Measurements from ENCODE around the gene SHISAL2A. TPM values are rescaled to one million over a fixed set of nuclear protein-coding genes. Genes with fewer than 3 reads are reported as not detected.

The SHISAL2A gene
- total RNA-seq, 3 donors from 2014 or later = 0.15 TPM; not detected in 2

GRCh38 chr1:52654063-52654462, 21.1 kb downstream of the SHISAL2A start:
- no peak overlapping the region for H3K4me3 ChIP-seq
- TF ChIP-seq POLR2AphosphoS5 (IDR thresholded peaks at IDR 0.05) (no peak), CTCF (IDR thresholded peaks at IDR 0.05) (no peak), POLR2A (IDR thresholded peaks at IDR 0.05) (no peak)
- H3K27ac ChIP-seq = no peak overlapping the region
- no peaks in the 10 kb centered on the region for H3K27me3 ChIP-seq
- intact Hi-C loops (cut with DNase I; ENCODE audit: low total_unique reads) = no loop called here
- no peaks in the 10 kb centered on the region for H3K9me3 ChIP-seq
- H3K36me3 ChIP-seq = no peaks in the 10 kb centered on the region
- no peak for DNase-seq (ENCODE audit: low spot score in 2 of 2)
- no peaks in the 10 kb centered on the region for H3K4me1 ChIP-seq

- Histone ChIP-seq H3K27me3 (no peaks in the 10 kb centered on the region), H3K27ac (no peak overlapping the region), H3K4me1 (peaks cover 0 to 1% of the 10 kb centered on the region in 2 donors), H3K9me3 (no peaks in the 10 kb centered on the region), H3K4me3 (no peak overlapping the region), H3K36me3 (no peaks in the 10 kb centered on the region)
- DNase-seq (ENCODE audit: low spot score in 2 of 2) = no peak
- TF ChIP-seq POLR2AphosphoS5 (IDR thresholded peaks at IDR 0.05) (no peak), POLR2A (IDR thresholded peaks at IDR 0.05) (no peak), CTCF (IDR thresholded peaks at IDR 0.05) (no peak)
- intact Hi-C loops (cut with DNase I; ENCODE audit: low total_unique reads) = no loop called here
Measured at GRCh38 chr1:52657702-52658101, 24.7 kb downstream of the SHISAL2A start.

- H3K27ac ChIP-seq = no peak overlapping the region
- no peaks in the 10 kb centered on the region for H3K36me3 ChIP-seq
- TF ChIP-seq POLR2AphosphoS5 (IDR thresholded peaks at IDR 0.05) = no peak
- TF ChIP-seq CTCF (IDR thresholded peaks at IDR 0.05) = no peak
- TF ChIP-seq POLR2A (IDR thresholded peaks at IDR 0.05) = no peak
- no peaks in the 10 kb centered on the region for H3K9me3 ChIP-seq
- intact Hi-C loops (cut with DNase I; ENCODE audit: low total_unique reads) = no loop called here
- DNase-seq (ENCODE audit: low spot score in 2 of 2) = no peak
- no peak overlapping the region for H3K4me3 ChIP-seq
- peaks cover 0 to 4% of the 10 kb centered on the region in 2 donors for H3K4me1 ChIP-seq
- H3K27me3 ChIP-seq = no peaks in the 10 kb centered on the region
Measured at GRCh38 chr1:52658795-52659194, 25.8 kb downstream of the SHISAL2A start.

- intact Hi-C loops (cut with DNase I; ENCODE audit: low total_unique reads) = no loop called here
- DNase-seq (ENCODE audit: low spot score in 2 of 2) = no peak
- no peaks in the 10 kb centered on the region for H3K9me3 ChIP-seq
- no peak overlapping the region for H3K4me3 ChIP-seq
- H3K4me1 ChIP-seq = peaks cover 0 to 4% of the 10 kb centered on the region in 2 donors
- no peak for TF ChIP-seq CTCF (IDR thresholded peaks at IDR 0.05)
- no peak for TF ChIP-seq POLR2A (IDR thresholded peaks at IDR 0.05)
- TF ChIP-seq POLR2AphosphoS5 (IDR thresholded peaks at IDR 0.05) = no peak
- no peak overlapping the region for H3K27ac ChIP-seq
- no peaks in the 10 kb centered on the region for H3K27me3 ChIP-seq
- H3K36me3 ChIP-seq = no peaks in the 10 kb centered on the region
Measured at GRCh38 chr1:52659356-52659755, 26.4 kb downstream of the SHISAL2A start.

GRCh38 chr1:52659851-52660596, 27.1 kb downstream of the SHISAL2A start:
- no peak for TF ChIP-seq POLR2AphosphoS5 (IDR thresholded peaks at IDR 0.05)
- TF ChIP-seq CTCF (IDR thresholded peaks at IDR 0.05) = no peak
- TF ChIP-seq POLR2A (IDR thresholded peaks at IDR 0.05) = no peak
- intact Hi-C loops (cut with DNase I; ENCODE audit: low total_unique reads) = no loop called here
- Histone ChIP-seq H3K27me3 (no peaks in the 10 kb centered on the region), H3K4me3 (no peak overlapping the region), H3K27ac (no peak overlapping the region), H3K36me3 (no peaks in the 10 kb centered on the region), H3K9me3 (no peaks in the 10 kb centered on the region), H3K4me1 (peaks cover 0 to 4% of the 10 kb centered on the region in 2 donors)
- no peak for DNase-seq (ENCODE audit: low spot score in 2 of 2)
